GM12878 (cell line): ENCODE data around the gene DCTN4. TPM values are rescaled to one million over a fixed set of nuclear protein-coding genes. Genes with fewer than 3 reads are reported as not detected.

Experiments
- CBFB ChIP-seq: IDR thresholded peaks from 2 replicates; pipeline ENCODE4 v1.6.1; 2016; ENCODE audit warnings: antibody characterized with exemption, low read depth
- HDGF ChIP-seq: fragments of 450-650 bp; IDR thresholded peaks from 2 replicates; pipeline ENCODE4 v1.6.1; 2016; ENCODE audit warnings: antibody characterized with exemption
- MEF2B ChIP-seq: fragments of 450-650 bp; IDR thresholded peaks from 2 replicates; pipeline ENCODE4 v1.6.1; 2018; ENCODE audit warnings: mild to moderate bottlenecking, moderate library complexity; ENCODE audit not compliant: partially characterized antibody, poor library complexity, severe bottlenecking
- NRF1 ChIP-seq: conservative IDR thresholded peaks from 2 replicates; pipeline ENCODE4 v1.6.1; 2011; ENCODE audit warnings: mild to moderate bottlenecking, low read depth, low read length, improper control_type of control experiment
- PRDM15 ChIP-seq: fragments of 450-650 bp; formaldehyde crosslinking; IDR thresholded peaks from 2 replicates; pipeline ENCODE4 v1.4.0; 2020; ENCODE audit warnings: mild to moderate bottlenecking, moderate library complexity
- SMAD5 ChIP-seq: IDR thresholded peaks from 2 replicates; pipeline ENCODE4 v1.6.1; 2016; ENCODE audit warnings: antibody characterized with exemption, low read depth
- SMC3 ChIP-seq: IDR thresholded peaks from 2 replicates; pipeline ENCODE4 v1.6.1; 2011; ENCODE audit warnings: low read length, improper control_type of control experiment, borderline replicate concordance
- SPI1 ChIP-seq: IDR thresholded peaks from 2 replicates; pipeline ENCODE4 v1.6.1; 2011; ENCODE audit warnings: low read depth, mild to moderate bottlenecking, low read length, moderate library complexity, borderline replicate concordance; ENCODE audit not compliant: insufficient read depth
- SRF ChIP-seq, 2 experiments: IDR thresholded peaks; 2 replicates each; pipeline ENCODE4 v1.6.1; 2011; ENCODE audit warnings: low read depth in 2 of 2, low read length in 2 of 2, mild to moderate bottlenecking in 1 of 2, moderate library complexity in 1 of 2
- polyA plus RNA-seq, 11 experiments: library from polyadenylated mRNA; depleted of rRNA in 4 of 11; unstranded in 6 of 11; stranded (reverse) in 5 of 11; fragments of >200 nt; fragmentation: Nextera tagmentation in 4 of 11; fragmentation: Illumina TruSeq in 1 of 11; extraction: Ambion mirVana in 4 of 11; extraction: Trizol in 1 of 11; gene quantifications; 1 replicate in 1 of 11; 2 replicates in 10 of 11; pipeline versions ENCODE4 v1.2.1 to v1.2.3, GENCODE V29; 2011 to 2016; ENCODE audit warnings: inconsistent platforms in 2 of 11, missing spikeins in 2 of 11, low read depth in 1 of 11
- total RNA-seq, 4 experiments: library from RNA; depleted of rRNA in 3 of 4; stranded (reverse); fragments of >200 nt in 3 of 4; fragmentation: Illumina TruSeq in 1 of 4; extraction: Trizol in 1 of 4; gene quantifications; 2 replicates each; pipeline versions ENCODE4 v1.2.1 to v1.2.3, GENCODE V29; 2013 to 2021

The DCTN4 gene
- total and polyA plus RNA-seq, 10 of the 15 experiments (the other 5 are each of a cell fraction or from before 2014, with no cell fraction given) = 7.6 to 27.8 (median 18.0) TPM

GRCh38 chr5:150789943-150790611 is 31.3 kb upstream of the DCTN4 start (continued):
- TF ChIP-seq PRDM15 (CRISPR knock-in tag) (no peak), SMC3 (no peak), MEF2B (peak; percentile 23), SRF (IDR thresholded peaks at IDR 0.05; ENCODE audit: low read depth in 2 of 2, low read length in 2 of 2) (no peak), HDGF (no peak), SMAD5 (no peak), CBFB (peak; percentile 52; the same call in 1 of the 2 replicates), NRF1 (no peak), SPI1 (no peak)
